ENCODE measurements around the gene CHMP6.

CHMP6 gene

DNA sequence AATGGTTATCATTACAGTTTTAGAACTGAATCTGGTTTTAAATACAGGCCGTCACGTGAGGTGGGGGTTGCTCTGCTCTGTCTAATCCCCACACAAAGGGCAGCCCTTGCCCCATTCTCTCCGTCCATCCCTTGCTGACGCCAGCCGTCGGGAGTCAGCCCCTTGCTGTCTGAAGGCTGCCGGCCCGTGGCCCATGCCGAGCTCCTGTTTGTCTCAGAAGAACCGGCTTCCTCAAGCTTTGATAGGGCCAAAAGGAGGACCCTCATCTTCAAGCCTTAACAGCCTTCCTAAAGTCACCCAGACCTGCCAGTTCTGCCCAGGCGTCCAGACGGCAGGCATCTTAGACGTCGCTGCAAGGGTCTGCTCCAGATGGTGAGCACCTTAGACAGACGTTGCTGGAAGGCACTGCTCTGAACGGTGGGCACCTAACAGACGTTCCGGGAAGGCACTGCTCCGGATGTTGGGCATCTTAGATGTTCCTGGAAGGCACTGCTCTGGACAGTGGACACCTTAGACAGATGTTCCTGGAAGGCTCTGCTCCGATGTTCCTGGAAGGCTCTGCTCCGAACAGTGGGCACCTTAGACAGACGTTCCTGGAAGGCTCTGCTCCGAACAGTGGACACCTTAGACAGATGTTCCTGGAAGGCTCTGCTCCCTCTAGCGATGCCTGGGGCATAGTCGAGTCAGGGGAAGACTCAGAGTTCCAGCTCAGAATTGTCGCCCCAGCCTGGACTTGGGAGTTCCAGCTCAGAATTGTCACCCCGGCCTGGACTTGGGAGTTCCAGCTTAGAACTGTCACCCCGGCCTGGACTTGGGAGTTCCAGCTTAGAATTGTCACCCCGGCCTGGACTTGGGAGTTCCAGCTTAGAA, 35.1 kb upstream of the CHMP6 start:
- DNase-seq (ENCODE audit: low read depth in 1 of 2, low spot score in 1 of 2), result no peak

GRCh38 chr17:80957461-80957941, 34.1 kb upstream of the CHMP6 start:
- no peak for DNase-seq (ENCODE audit: low read depth in 1 of 2, low spot score in 1 of 2)

DNA sequence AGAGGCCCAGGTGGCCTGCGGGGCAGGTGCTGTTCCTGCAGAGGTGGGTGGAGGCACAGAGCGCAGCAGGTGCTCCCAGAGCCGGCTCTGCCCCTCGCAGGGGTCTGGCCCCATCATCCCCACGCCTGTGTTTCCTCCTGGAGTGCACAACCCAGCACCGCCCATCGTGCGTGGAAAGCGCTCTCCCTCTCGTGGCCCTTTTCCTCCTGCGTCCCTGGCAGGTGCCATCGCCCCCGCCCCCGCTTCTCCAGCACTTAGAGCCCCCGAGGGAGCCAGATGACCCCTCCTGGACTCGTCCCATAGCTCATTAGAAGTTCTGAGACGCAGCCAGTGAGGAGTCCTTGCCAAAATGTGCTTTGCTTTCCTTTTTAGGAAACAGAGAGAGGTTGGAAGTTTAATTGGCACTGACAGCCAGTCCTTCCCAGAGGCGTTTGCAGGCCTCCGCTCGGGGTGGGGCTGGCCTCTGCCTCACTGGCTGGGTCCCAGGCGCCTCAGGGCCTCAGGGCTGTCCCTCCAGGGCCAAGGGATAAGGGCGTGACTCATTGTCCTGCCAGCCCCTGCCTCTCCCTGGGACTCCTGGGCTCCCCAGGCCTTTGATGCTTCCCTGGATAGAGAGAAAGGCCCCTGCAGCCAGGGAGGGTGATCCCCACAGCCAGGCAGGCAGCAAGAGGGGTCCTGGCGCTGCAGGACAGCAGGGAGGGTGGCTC, 32.2 kb upstream of the CHMP6 start:
- DNase-seq (ENCODE audit: low read depth in 1 of 2, low spot score in 1 of 2), result no peak

DNA sequence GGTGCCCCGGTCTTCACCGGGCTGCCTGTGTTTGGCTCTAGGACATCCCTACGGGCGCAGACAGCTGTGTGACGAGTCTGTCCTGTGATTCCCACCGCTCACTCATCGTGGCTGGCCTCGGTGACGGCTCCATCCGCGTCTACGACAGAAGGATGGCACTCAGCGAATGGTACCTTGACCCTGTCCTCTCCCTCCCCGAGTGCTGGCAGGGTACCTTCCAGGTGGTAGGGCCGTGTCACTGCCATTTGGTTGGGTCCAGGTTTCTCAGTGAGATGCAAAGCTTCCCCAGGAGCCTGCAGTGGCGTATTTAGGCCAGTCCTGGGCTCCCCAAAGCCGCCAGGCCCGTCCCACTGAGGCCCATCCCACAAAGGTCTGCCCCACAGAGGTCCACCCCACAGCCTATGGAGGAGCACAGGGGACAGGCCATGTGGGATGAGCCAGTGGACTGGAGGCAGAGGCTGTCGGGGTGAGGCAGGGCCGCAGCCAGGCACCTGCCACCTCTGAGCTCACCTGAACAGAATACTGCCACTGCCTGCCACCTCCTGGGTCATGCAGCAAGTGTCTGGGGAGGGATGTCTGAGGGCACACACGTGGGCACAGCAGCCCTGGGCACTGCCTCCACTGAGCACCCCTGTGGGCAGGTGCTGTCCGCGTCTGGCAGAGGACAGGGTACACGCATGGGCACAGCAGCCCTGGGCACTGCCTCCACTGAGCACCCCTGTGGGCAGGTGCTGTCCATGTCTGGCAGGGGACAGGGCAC, 31.4 kb upstream of the CHMP6 start:
- DNase-seq (ENCODE audit: low read depth in 1 of 2, low spot score in 1 of 2), result no peak

- no peak for DNase-seq (ENCODE audit: low read depth in 1 of 2, low spot score in 1 of 2)
Measured at GRCh38 chr17:80960797-80961452, 30.7 kb upstream of the CHMP6 start.

- DNase-seq (ENCODE audit: low read depth in 1 of 2, low spot score in 1 of 2), result no peak
Measured at GRCh38 chr17:80961541-80962330, 29.9 kb upstream of the CHMP6 start.

GRCh38 chr17:80962356-80963329, 29.0 kb upstream of the CHMP6 start:
- DNase-seq (ENCODE audit: low read depth in 1 of 2, low spot score in 1 of 2), result no peak

DNA sequence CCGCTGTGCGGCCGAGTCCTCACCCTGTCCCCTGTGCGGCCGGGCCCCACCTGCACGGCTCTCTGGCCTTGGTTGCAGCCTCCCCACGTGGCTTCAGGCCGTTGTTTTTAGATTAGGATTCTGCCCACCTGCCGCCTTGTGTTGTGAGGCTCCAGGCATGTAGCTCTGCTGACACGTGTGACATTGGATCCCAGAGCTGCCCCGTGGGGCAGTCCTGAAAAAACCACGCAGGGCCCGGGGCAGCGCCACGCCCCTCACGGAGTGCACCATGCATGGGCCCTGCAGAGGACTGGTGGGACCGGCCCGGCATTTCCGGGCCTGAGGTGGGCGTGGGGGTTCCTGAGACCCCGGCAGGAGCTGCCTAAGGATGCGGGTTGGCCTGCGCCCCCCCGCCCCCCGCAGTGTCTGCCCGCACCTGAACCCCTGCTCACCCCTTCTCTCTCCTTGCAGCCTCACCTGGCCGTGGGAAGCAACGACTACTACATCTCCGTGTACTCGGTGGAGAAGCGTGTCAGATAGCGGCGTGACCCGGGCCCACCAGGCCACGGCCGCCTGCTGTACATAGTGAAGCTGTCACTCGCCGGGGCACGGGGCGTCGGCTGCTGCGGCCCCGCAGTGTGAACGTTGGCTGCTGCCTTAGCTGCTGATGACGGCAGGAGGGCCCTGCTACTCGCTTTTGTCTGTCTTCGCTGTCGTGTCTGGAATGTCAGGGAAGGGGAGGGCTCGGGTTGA, 27.7 kb upstream of the CHMP6 start:
- no peak for DNase-seq (ENCODE audit: low read depth in 1 of 2, low spot score in 1 of 2)

- DNase-seq (ENCODE audit: low read depth in 1 of 2, low spot score in 1 of 2), result no peak
Measured at GRCh38 chr17:80964544-80964856, 27.1 kb upstream of the CHMP6 start.

DNA sequence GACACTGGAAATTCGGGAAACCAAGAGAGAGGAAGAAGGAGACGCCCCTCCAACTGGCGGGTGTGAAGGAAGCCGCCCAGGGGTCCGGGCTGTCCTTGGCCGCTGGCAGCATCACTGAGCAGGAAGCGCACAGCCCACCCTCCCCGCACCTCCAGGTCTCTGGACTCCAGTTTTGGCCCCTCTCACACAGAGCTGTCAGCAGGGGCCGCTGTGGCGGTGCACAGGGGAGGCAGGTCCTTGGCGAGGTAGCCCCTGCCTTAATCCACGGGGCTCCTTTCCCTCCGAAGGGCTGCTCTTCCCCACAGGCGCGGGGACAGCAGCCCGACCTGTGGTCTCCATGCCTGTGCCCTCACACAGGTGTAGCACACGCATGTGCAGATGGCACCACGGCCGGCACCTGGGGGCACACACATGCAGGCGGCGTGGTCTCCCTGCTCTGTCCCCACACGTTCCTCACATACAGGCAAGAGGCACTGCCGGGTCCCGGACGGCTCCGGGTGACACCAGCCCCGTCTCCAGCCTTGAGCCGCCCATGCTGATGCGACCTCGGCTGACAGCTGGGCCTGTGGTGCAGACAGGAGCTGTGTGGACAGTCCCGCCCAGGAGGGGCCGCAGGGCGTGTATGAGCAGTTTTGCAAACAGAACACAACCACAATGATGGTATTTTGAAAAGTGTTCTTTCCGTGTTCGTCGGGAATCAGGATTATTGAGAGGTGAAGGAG, 26.6 kb upstream of the CHMP6 start:
- no peak for DNase-seq (ENCODE audit: low read depth in 1 of 2, low spot score in 1 of 2)

DNA sequence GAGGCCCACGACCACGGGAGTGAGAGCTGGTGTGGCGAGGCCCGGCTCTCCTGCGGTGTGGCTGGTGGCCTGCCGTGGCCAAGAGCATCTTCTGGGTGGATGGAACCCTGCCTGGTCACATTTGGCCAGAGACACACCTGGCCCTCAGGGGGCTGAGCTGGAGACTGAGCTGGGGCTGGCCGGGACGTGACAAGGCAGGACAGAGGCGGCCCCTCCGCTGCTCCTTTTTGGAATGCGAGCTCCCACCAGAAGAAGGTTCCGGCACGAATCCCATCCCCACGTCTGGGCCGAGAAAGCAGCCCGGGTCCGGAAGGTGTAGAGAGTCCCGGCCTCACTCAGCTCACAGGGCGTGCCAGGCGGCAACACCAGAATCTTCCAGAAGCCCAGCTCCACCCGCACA, 26.0 kb upstream of the CHMP6 start:
- no peak for DNase-seq (ENCODE audit: low read depth in 1 of 2, low spot score in 1 of 2)

DNA sequence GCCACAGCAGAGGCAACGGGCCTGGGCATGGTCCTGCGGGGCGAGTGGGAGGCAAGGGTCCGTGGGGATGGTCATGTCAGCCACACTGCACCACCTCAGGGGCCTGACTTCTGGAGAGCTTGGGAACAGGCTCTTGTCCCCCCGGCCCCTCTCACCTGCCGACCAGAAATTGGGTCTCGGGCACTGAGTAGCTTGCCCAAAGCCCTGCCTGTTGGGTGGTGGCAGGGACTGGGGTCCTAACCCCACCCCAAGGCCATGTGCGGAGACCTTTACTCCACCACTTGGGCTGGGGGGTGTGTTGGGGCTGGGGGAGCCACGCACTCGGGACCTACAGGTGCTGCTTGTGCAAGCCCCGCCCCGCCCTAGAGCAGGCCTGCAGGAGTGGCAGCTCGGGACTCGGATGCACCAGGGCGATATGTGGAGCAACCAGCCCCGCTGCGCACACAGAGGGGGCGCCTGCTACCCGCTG, 24.2 kb upstream of the CHMP6 start:
- DNase-seq (ENCODE audit: low read depth in 1 of 2, low spot score in 1 of 2), result no peak

DNA sequence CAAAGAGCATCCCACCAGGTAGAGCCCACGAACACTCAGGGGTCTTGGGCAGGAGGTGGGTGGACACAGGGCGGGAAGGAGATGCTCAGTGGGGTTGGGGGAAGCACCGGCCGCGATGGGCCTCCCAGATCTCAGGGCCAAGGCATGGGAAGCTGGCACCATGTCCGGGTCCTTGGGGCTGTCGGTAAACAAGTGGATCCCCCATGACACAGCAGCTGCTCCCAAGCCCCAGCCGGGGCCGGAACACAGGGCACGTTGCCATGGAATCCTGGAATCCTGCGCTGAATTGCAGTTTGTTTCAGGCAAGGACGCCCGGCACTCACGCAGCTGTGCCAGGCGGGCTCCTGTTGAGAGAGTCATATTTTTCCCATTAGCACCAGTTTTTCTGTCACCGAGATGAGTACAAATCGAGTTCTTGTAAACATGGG, 23.0 kb upstream of the CHMP6 start:
- no peak for DNase-seq (ENCODE audit: low read depth in 1 of 2, low spot score in 1 of 2)

- no peak for DNase-seq (ENCODE audit: low read depth in 1 of 2, low spot score in 1 of 2)
Measured at GRCh38 chr17:80969030-80969673, 22.5 kb upstream of the CHMP6 start.

GRCh38 chr17:80969674-80970043, 22.0 kb upstream of the CHMP6 start:
- no peak for DNase-seq (ENCODE audit: low read depth in 1 of 2, low spot score in 1 of 2)

- DNase-seq (ENCODE audit: low read depth in 1 of 2, low spot score in 1 of 2), result peak in 1 of 2 donors; percentile 17
Measured at GRCh38 chr17:80970044-80970761, 21.4 kb upstream of the CHMP6 start.
